Medulla oblongata (tissue), 1 donor: ENCODE results near the gene PMIS2.
"Not testable (repeated sequence)": the region's sequence is repeated elsewhere in the genome, so short reads cannot be mapped to it uniquely, and the experiment has no call there.

Experiments used
- DNase-seq: peaks from one replicate; pipeline ENCODE4 v3.0.0-alpha.2; 2015; ENCODE audit errors: extremely low spot score

Gene PMIS2

GRCh38 chr19:35592226-35592625 lies 6.3 kb downstream of the PMIS2 start:
- DNase-seq: peak; percentile 25

- not testable (repeated sequence) for DNase-seq
Measured at GRCh38 chr19:35595026-35595425, 9.1 kb downstream of the PMIS2 start.

- DNase-seq: no peak
Measured at GRCh38 chr19:35595928-35596327, 10.0 kb downstream of the PMIS2 start.

- no peak for DNase-seq
Measured at GRCh38 chr19:35596366-35596999, 10.5 kb downstream of the PMIS2 start.

GRCh38 chr19:35601971-35602370 lies 16.0 kb downstream of the PMIS2 start:
- DNase-seq: no peak

GRCh38 chr19:35604436-35604835 lies 18.5 kb downstream of the PMIS2 start:
- not testable (repeated sequence) for DNase-seq

- DNase-seq: not testable (repeated sequence)
Measured at GRCh38 chr19:35607170-35607569, 21.2 kb downstream of the PMIS2 start.

- DNase-seq: no peak
Measured at GRCh38 chr19:35607661-35608060, 21.7 kb downstream of the PMIS2 start.

GRCh38 chr19:35608251-35608650 lies 22.3 kb downstream of the PMIS2 start:
- no peak for DNase-seq

- DNase-seq: no peak
Measured at GRCh38 chr19:35609851-35610353, 23.9 kb downstream of the PMIS2 start.

- no peak for DNase-seq
Measured at GRCh38 chr19:35612224-35612558, 26.2 kb downstream of the PMIS2 start.

GRCh38 chr19:35612559-35613321 lies 26.8 kb downstream of the PMIS2 start, which contains the start of gene HAUS5:
Gene HAUS5 (plus strand): TSS chr19:35612735. CDS start chr19:35612795, 60 bp downstream.
- peak; percentile 93 for DNase-seq

- no peak for DNase-seq
Measured at GRCh38 chr19:35613574-35613973, 27.6 kb downstream of the PMIS2 start.

GRCh38 chr19:35615036-35615435 lies 29.1 kb downstream of the PMIS2 start:
- DNase-seq: no peak

GRCh38 chr19:35618857-35619256 lies 32.9 kb downstream of the PMIS2 start:
- DNase-seq: no peak

- DNase-seq: no peak
Measured at GRCh38 chr19:35619290-35619923, 33.4 kb downstream of the PMIS2 start.

GRCh38 chr19:35620001-35620400 lies 34.0 kb downstream of the PMIS2 start:
- DNase-seq: no peak

- DNase-seq: no peak
Measured at GRCh38 chr19:35621708-35622107, 35.7 kb downstream of the PMIS2 start.

- DNase-seq: no peak
Measured at GRCh38 chr19:35622750-35623149, 36.8 kb downstream of the PMIS2 start.

GRCh38 chr19:35623327-35624010 lies 37.5 kb downstream of the PMIS2 start:
- DNase-seq: no peak

GRCh38 chr19:35628264-35628564 lies 42.2 kb downstream of the PMIS2 start:
- no peak for DNase-seq
